Stimulated activated CD4-positive, alpha-beta T cell treated with anti-CD3 and anti-CD28 coated beads, TNF-alpha, amount 100 ng/mL, for 4 hours (primary cell): ENCODE measurements around the gene ADARB2.

Experiments used
- DNase-seq, 3 experiments: peaks; one replicate each; pipeline ENCODE4 v3.0.0-alpha.2; 2020; ENCODE audit warnings: low read depth in 3 of 3

Gene ADARB2

GRCh38 chr10:1663226-1663625 is 74.1 kb downstream of the ADARB2 start:
- no peak for DNase-seq

GRCh38 chr10:1662438-1663025 is 74.8 kb downstream of the ADARB2 start:
- no peak for DNase-seq

GRCh38 chr10:1661859-1662437 is 75.4 kb downstream of the ADARB2 start:
- DNase-seq: no peak

- no peak for DNase-seq
Observed at GRCh38 chr10:1661416-1661815, 75.9 kb downstream of the ADARB2 start.

- DNase-seq: no peak
Observed at GRCh38 chr10:1660815-1661214, 76.5 kb downstream of the ADARB2 start.

- DNase-seq: no peak
Observed at GRCh38 chr10:1660386-1660785, 76.9 kb downstream of the ADARB2 start.

- DNase-seq: no peak
Observed at GRCh38 chr10:1659221-1659791, 78.0 kb downstream of the ADARB2 start.

GRCh38 chr10:1658658-1659057 is 78.7 kb downstream of the ADARB2 start:
- DNase-seq: no peak

- no peak for DNase-seq
Observed at GRCh38 chr10:1657479-1657878, 79.8 kb downstream of the ADARB2 start.

GRCh38 chr10:1655367-1655766 is 82.0 kb downstream of the ADARB2 start:
- DNase-seq: no peak

GRCh38 chr10:1654811-1655356 is 82.4 kb downstream of the ADARB2 start:
- DNase-seq: no peak

GRCh38 chr10:1654247-1654646 is 83.1 kb downstream of the ADARB2 start:
- no peak for DNase-seq

GRCh38 chr10:1653321-1653720 is 84.0 kb downstream of the ADARB2 start:
- no peak for DNase-seq

- no peak for DNase-seq
Observed at GRCh38 chr10:1652151-1652550, 85.2 kb downstream of the ADARB2 start.

- DNase-seq: no peak
Observed at GRCh38 chr10:1651270-1651966, 85.9 kb downstream of the ADARB2 start.

GRCh38 chr10:1650542-1651269 is 86.6 kb downstream of the ADARB2 start:
- DNase-seq: no peak

- DNase-seq: no peak
Observed at GRCh38 chr10:1648648-1649047, 88.7 kb downstream of the ADARB2 start.

GRCh38 chr10:1646332-1646731 is 91.0 kb downstream of the ADARB2 start:
- no peak for DNase-seq

- DNase-seq: no peak
Observed at GRCh38 chr10:1645896-1646295, 91.4 kb downstream of the ADARB2 start.

- DNase-seq: no peak
Observed at GRCh38 chr10:1644191-1644711, 93.1 kb downstream of the ADARB2 start.

- no peak for DNase-seq
Observed at GRCh38 chr10:1643908-1644179, 93.5 kb downstream of the ADARB2 start.
